Neuron (in vitro differentiated cells): ENCODE data around the gene DLEC1.

Experiments used
- H2AFZ ChIP-seq: one replicate; pipeline ENCODE4 v1.6.1; 2013; ENCODE audit warnings: low read depth, mild to moderate bottlenecking, inconsistent platforms, low read length, moderate library complexity
- H3K27me3 ChIP-seq: one replicate; pipeline ENCODE4 v1.6.1; 2013; ENCODE audit warnings: low read length; ENCODE audit not compliant: insufficient read depth
- H3K36me3 ChIP-seq: one replicate; pipeline ENCODE4 v1.6.1; 2013; ENCODE audit warnings: low read length; ENCODE audit not compliant: insufficient read depth
- H3K4me1 ChIP-seq: one replicate; pipeline ENCODE4 v1.6.1; 2013; ENCODE audit warnings: low read length; ENCODE audit not compliant: insufficient read depth
- H3K4me3 ChIP-seq: 2 replicates; pipeline ENCODE4 v1.5.1; 2013; ENCODE audit warnings: mild to moderate bottlenecking, low read length, moderate library complexity
- H3K9me3 ChIP-seq: one replicate; pipeline ENCODE4 v1.6.1; 2013; ENCODE audit warnings: low read length

The DLEC1 gene

DNA sequence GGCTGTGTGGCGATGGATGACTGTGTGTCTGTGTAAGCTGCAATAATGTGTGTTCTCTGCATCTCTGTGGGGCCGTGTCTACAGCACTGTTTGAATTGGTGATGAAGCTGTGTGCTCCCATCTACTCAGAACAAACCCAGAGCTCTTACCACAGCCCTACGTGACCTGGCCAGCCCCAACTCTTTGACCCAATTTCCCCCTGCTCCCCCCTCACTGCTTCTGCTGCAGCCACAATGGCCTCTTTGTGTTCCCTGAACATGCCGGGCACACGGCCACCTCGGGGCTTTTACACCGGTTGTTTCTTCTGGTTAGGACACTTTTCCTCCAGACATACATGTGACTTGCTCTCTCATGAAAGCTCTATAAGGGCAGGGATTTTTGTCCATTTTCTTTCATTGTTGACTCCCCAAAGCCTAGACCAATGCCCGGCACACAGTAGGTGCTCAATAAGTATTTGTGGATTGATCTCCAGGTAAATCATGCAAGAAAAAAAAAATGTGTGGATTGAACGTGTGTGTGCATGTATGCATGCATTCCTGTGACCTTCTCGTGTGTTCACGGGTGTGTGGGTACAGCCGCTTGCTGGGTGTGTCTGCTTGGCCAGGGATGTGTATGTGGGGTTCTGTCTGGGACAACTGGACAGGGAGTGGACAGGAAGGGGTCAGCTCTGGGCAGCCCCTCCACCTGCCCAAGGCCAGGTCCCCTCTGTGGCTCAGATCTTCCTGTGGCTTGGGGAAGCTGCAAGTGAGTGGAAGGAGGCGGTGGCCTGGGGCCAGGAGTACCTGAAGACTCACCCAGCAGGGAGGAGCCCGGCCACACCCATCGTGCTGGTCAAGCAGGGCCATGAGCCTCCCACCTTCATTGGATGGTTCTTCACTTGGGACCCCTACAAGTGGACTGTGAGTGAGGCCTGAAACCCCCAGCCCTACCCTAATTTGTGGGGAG, 33.7 kb upstream of the DLEC1 start:
- no peak overlapping the region for H3K4me3 ChIP-seq
- H3K27me3 ChIP-seq: no peaks in the 10 kb centered on the region
- H3K4me1 ChIP-seq: peaks cover 20% of the 10 kb centered on the region
- no peak overlapping the region for H2AFZ ChIP-seq
- H3K36me3 ChIP-seq: peaks cover 34% of the 10 kb centered on the region
- no peaks in the 10 kb centered on the region for H3K9me3 ChIP-seq

DNA sequence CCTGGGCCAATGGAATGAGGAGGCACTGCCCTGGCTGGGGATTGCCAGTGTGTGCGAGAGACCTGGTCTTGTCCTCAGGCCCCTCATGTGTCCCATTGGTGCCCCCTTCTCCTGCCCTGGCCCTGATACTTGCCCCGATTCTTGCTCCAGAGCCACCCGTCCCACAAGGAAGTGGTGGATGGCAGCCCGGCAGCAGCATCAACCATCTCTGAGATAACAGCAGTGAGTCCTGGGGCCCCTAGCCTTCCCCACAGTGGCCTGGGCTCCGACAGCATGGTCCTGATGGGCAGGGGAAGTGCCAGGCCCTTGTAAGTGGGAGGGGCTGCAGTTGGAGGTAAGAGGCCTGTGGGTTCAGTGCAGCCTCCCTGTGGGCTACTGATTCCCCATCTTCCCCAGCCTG, 33.0 kb upstream of the DLEC1 start:
- Histone ChIP-seq H3K36me3 (peaks cover 41% of the 10 kb centered on the region), H3K27me3 (no peaks in the 10 kb centered on the region), H2AFZ (no peak overlapping the region), H3K4me3 (no peak overlapping the region), H3K9me3 (no peaks in the 10 kb centered on the region), H3K4me1 (peaks cover 13% of the 10 kb centered on the region)

DNA sequence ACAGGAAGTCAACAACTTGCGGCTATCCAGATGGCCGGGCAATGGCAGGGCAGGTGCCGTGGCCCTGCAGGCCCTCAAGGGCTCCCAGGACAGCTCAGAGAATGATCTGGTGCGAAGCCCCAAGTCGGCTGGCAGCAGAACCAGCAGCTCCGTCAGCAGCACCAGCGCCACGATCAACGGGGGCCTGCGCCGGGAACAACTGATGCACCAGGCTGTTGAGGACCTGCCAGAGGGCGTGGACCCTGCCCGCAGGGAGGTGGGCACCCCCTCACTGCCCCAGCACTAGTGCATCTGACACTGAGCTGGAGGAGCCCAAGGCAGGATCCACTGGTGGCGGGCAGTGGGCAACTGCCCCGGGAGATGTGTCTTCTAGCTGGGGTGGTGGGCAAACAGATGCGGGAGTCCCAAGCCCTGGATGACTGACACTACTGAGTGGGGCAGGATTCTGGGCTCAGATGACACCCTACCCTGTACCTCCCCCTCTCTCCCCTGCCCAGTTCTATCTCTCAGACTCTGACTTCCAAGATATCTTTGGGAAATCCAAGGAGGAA, 32.5 kb upstream of the DLEC1 start:
- Histone ChIP-seq H3K4me3 (no peak overlapping the region), H3K4me1 (peaks cover 9% of the 10 kb centered on the region), H3K9me3 (no peaks in the 10 kb centered on the region), H3K36me3 (peaks cover 46% of the 10 kb centered on the region), H3K27me3 (no peaks in the 10 kb centered on the region), H2AFZ (no peak overlapping the region)

DNA sequence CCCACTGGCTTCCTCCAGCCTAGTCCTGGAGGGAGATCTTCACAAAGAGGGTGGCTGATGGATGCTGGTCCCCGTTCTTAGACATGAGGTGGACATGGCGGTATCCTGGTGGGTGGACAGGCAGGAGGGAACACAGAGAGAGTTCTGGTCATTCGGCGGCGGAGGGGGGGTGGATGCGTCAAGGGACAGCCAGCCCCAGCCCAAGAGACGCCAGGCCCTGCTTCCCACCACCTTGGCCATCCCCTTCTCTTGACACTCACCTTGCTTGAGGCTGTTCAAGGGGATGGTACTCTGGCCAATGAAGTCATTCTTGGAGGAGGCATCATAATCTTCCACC, 31.3 kb upstream of the DLEC1 start:
- H3K36me3 ChIP-seq: peaks cover 51% of the 10 kb centered on the region
- H3K9me3 ChIP-seq: no peaks in the 10 kb centered on the region
- no peaks in the 10 kb centered on the region for H3K27me3 ChIP-seq
- H3K4me3 ChIP-seq: no peak overlapping the region
- no peak overlapping the region for H2AFZ ChIP-seq
- H3K4me1 ChIP-seq: peaks cover 9% of the 10 kb centered on the region

DNA sequence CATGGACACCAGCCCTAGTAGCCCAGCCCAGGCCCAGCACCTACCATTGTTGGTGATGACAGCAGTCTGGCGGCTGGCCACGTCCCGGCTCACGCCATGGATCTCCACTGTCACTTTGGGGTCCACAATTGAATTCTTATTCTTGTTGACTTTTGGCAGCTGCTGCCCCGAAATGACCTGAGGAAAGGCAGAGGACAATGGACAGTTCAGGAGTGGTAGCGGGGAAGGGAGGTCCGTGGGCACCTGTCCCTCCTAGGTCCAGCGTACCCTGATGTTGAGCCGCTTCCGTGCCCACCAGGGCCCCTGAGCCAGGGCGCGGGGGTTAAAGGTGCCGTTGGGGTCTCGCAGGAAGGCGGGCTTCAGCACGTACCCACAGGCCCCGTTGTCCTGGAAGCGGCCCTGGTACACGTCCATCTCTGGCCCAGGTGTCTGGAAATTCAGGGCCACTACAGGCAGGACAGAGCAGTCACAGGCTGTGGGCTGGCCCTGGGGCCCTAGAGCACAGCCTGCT, 30.8 kb upstream of the DLEC1 start:
- no peak overlapping the region for H3K4me3 ChIP-seq
- H2AFZ ChIP-seq: no peak overlapping the region
- no peaks in the 10 kb centered on the region for H3K9me3 ChIP-seq
- peaks cover 9% of the 10 kb centered on the region for H3K4me1 ChIP-seq
- H3K27me3 ChIP-seq: no peaks in the 10 kb centered on the region
- peaks cover 54% of the 10 kb centered on the region for H3K36me3 ChIP-seq

DNA sequence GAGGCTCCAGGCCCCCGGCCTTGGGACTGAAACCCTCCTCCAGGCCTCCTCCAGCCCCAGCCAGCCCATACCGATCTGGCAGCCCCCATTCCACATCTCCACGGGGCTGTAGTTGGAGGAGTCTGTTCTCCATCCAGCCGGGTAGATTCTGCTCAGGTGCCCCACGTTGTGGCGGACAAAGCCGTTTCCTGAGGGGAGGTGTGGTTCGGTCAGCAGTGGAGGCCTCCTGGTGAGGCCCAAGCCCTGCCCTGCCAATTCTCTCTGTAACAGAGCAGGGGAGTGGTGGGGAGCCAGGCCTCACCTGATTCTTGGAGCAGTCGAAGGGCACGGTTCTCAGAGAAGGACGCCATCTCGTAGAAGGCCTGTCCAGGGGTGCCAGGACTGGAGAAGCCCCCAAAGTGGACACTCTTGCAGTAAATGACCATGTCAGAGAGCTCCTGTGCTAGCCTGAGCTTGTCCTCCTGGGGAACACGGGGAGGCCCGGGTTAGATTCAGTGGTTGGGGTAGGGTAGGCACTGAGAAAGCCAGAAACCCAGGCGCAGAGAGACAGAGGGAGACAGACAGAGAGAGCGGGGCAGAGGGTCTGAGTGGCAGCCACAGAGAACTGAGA, 29.9 kb upstream of the DLEC1 start:
- Histone ChIP-seq H2AFZ (no peak overlapping the region), H3K4me3 (no peak overlapping the region), H3K4me1 (peaks cover 9% of the 10 kb centered on the region), H3K36me3 (peaks cover 62% of the 10 kb centered on the region), H3K27me3 (no peaks in the 10 kb centered on the region), H3K9me3 (no peaks in the 10 kb centered on the region)

DNA sequence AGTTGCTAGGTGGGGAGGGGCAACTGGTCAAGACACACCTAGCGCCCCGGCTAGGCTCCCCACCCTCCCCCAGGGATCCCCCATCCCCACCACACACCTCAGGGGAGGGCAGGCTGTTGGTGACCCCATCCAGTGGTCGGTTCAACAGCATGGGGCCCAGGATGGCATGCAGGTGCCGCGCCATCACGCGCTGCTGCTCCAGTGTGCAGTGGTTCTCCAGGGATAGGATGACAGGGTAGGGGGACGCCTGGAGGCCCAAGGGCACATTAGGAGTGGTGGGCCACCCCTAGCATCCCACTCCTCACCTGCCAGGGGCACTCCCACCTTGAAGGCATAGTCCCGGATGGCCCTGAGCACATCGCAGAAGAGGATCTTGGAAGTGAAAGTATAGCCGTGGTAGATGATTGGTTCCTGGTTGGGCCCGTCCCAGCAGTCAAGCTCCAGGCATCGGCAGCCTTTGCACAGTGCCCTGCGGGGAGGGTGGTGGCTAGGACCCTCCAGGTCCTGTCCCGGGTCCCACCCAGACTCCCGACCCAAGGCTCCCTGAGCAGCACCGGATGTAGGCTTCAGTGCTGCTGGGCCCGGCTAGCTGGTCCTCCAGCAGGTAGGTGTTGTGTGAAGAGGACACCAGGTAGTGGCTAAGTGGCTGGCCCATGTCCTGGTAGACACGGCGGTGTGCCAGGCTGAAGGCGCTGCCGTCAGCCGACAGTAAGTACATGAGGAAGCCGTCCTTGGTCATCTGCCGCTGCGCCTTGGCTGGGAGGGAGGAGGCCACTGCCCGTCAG, 29.0 kb upstream of the DLEC1 start:
- Histone ChIP-seq H3K36me3 (peaks cover 71% of the 10 kb centered on the region), H3K9me3 (no peaks in the 10 kb centered on the region), H3K27me3 (no peaks in the 10 kb centered on the region), H2AFZ (no peak overlapping the region), H3K4me1 (peaks cover 6% of the 10 kb centered on the region), H3K4me3 (no peak overlapping the region)

DNA sequence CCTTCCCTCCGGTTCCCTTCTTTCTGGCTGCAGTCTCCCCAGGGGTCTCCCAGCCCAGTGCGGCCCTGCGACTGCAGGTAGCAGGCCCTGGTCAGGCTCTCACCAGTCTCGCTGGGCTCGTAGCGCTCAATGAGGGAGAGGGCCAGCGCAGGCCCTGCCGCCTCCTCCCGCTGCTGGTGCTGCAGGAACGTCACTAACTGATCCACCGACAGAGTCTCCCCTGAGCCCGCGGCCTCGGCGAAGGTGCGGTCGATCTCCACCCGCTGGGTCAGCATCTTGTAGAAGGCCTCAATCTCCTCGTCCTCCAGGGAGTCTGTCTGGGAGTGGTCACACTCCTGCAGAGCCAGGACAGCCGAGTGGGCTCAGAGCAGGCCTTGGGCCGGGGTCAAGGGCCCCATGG, 27.9 kb upstream of the DLEC1 start:
- Histone ChIP-seq H3K27me3 (no peaks in the 10 kb centered on the region), H2AFZ (no peak overlapping the region), H3K4me1 (no peaks in the 10 kb centered on the region), H3K4me3 (no peak overlapping the region), H3K9me3 (peaks cover 3% of the 10 kb centered on the region), H3K36me3 (peaks cover 82% of the 10 kb centered on the region)

DNA sequence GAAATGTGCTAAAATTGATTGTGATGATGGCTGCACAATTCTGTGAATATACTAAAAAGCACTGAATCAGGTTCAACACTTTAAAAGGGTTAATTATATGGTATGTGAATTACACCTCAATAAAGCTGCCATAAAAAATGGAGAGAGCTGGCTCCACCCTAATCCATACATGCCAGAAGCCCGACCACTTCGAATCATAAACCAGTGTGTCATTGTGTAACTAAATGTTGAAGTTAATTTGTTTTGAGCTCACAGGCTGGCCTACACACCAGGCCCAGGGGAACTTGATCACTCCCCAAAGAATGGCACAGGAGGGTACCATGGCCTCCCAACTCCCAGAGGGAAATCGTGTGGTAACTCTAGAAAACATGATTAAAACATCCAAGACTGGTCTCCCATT, 23.5 kb upstream of the DLEC1 start:
- H3K27me3 ChIP-seq: no peaks in the 10 kb centered on the region
- H3K4me1 ChIP-seq: no peaks in the 10 kb centered on the region
- no peak overlapping the region for H2AFZ ChIP-seq
- H3K36me3 ChIP-seq: peaks cover 89% of the 10 kb centered on the region
- peaks cover 9% of the 10 kb centered on the region for H3K9me3 ChIP-seq
- no peak overlapping the region for H3K4me3 ChIP-seq

DNA sequence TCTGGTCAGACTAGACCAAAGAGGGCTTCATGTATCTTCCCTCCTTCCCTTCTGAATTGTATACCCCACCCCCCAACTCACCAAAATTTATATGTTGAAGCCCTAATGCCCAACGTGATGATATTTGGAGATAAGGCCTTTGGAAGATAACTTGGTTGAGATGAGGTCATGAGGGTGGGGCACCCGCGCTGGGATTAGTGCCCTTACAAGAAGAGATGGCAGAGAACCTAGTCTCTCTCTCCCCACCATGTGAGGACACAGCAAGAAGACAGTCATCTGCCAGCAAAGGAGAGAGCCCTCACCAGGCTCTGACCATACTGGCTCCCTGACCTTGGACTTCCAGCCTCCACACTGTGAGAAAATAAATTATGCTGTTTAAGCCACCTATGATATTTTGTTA, 23.0 kb upstream of the DLEC1 start:
- no peaks in the 10 kb centered on the region for H3K4me1 ChIP-seq
- H3K27me3 ChIP-seq: no peaks in the 10 kb centered on the region
- peaks cover 88% of the 10 kb centered on the region for H3K36me3 ChIP-seq
- H3K4me3 ChIP-seq: no peak overlapping the region
- no peak overlapping the region for H2AFZ ChIP-seq
- H3K9me3 ChIP-seq: peaks cover 9% of the 10 kb centered on the region

DNA sequence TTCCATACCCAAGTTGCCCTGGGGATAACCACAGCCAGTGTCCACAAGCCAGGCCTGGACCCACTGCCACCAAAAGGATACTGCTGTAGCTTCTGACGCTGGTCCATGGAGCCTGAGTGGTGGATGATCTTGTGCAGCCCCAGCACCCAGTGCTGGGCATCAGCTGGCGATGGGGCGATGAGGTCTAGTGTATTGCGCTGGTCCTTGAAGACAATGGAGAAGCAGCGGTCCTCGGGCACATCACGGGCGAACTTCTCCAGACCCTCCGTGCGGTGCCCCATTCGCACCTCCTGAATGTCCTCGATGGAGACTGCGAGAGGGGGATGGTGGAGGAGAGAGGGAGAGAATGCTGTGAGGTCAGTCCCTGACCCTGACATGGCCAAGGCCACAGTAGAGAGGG, 22.6 kb upstream of the DLEC1 start:
- Histone ChIP-seq H3K9me3 (peaks cover 9% of the 10 kb centered on the region), H3K4me3 (no peak overlapping the region), H3K36me3 (peaks cover 86% of the 10 kb centered on the region), H3K27me3 (no peaks in the 10 kb centered on the region), H2AFZ (no peak overlapping the region), H3K4me1 (no peaks in the 10 kb centered on the region)

DNA sequence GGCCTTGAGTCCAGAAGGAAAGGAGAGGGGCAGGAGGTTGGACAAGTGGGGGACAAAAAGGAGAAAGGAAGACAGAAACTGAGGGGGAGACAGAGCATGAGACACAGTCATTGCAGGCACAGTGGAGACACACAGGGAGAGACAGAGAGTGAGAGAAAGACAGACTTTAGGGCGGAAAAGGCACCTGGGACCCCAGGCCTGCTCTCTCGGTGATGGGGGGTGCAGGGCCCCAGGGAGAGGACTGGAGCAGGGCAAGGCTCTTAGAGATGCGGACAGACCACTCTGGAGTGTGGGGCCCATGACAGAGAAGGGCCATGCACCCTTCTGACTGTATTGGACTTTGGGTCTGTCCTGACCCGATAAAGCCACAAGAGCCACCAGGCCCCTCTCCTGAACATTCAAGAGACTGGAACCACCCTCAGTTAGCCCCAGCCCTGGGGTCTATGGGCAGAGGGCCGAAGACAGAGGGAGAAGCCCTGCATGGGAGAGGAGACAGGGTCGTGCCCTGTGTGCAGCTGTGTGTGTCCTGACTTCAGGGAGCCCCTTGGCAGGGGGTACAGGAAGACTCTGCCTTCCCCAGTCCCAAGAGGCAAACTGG, 22.1 kb upstream of the DLEC1 start:
- no peaks in the 10 kb centered on the region for H3K4me1 ChIP-seq
- H2AFZ ChIP-seq: no peak overlapping the region
- H3K4me3 ChIP-seq: no peak overlapping the region
- peaks cover 88% of the 10 kb centered on the region for H3K36me3 ChIP-seq
- peaks cover 9% of the 10 kb centered on the region for H3K9me3 ChIP-seq
- no peaks in the 10 kb centered on the region for H3K27me3 ChIP-seq
